ENCODE data around the gene METRNL. TPM values are rescaled to one million over a fixed set of nuclear protein-coding genes. Genes with fewer than 3 reads are reported as not detected.
A peak's percentile ranks its signal among the peaks of the same experiment; 100 is the strongest.
"Not testable (repeated sequence)": the region's sequence is repeated elsewhere in the genome, so short reads cannot be mapped to it uniquely, and the experiment has no call there.

The METRNL gene
- polyA plus RNA-seq, 3 donors, result 13.1 to 133 (median 29.8) TPM

- Histone ChIP-seq H2AFZ (ENCODE audit: insufficient read depth, low read depth, low read length, poor library complexity, severe bottlenecking) (no peak overlapping the region), H3K4me3 (replicated peaks in 1 of 3; ENCODE audit: low read depth in 2 of 3, low read length in 3 of 3) (no peak overlapping the region), H3K36me3 (replicated peaks in 1 of 2; ENCODE audit: control insufficient read depth in 1 of 2, insufficient read depth in 2 of 2, low read length in 2 of 2) (peaks cover 45 to 90% of the 10 kb centered on the region in 2 donors), H3K9ac (ENCODE audit: insufficient read depth, low read length, poor library complexity, severe bottlenecking) (no peak overlapping the region), H3K27me3 (ENCODE audit: control insufficient read depth in 2 of 2, insufficient read depth in 2 of 2, low read length in 2 of 2) (no peaks in the 10 kb centered on the region), H3K4me1 (ENCODE audit: control insufficient read depth in 1 of 2, insufficient read depth in 2 of 2, low read length in 2 of 2) (no peaks in the 10 kb centered on the region), H3K27ac (ENCODE audit: low read depth in 1 of 2, low read length in 2 of 2) (no peak overlapping the region), H3K9me3 (replicated peaks in 1 of 2; ENCODE audit: control insufficient read depth in 1 of 2, insufficient read depth in 1 of 2, low read length in 2 of 2) (peaks cover 38 to 48% of the 10 kb centered on the region in 2 donors), H3K79me2 (ENCODE audit: insufficient read depth, low read length) (peaks cover 76% of the 10 kb centered on the region), H3K4me2 (replicated peaks; ENCODE audit: extremely low read depth, low read length, poor library complexity, severe bottlenecking) (no peak overlapping the region), H4K20me1 (ENCODE audit: insufficient read depth, low read length) (no peaks in the 10 kb centered on the region)
- Mint-ChIP-seq H3K27me3 (ENCODE audit: low read depth in 3 of 3) (peaks cover 0 to 2% (median 0%) of the 10 kb centered on the region in 3 donors), H3K4me1 (no peaks in the 10 kb centered on the region), H3K27ac (peak overlapping the region in 1 of 7 donors; percentile 76), H3K9me3 (peaks cover 35 to 52% (median 40%) of the 10 kb centered on the region in 7 donors), H3K36me3 (peaks cover 69 to 85% of the 10 kb centered on the region in 2 donors), H3K4me3 (no peak overlapping the region)
- intact Hi-C loops (cut with micrococcal nuclease), result no loop called here
- TF ChIP-seq CTCF (IDR thresholded peaks at IDR 0.05), result no peak
- WGBS (ENCODE audit: insufficient coverage), result 100% methylated on average over 1 of the region's 9 CpGs
- DNase-seq, result no peak
These were observed 41.6 kb upstream of the METRNL start for GRCh38 chr17:83037874-83038165.

DNA sequence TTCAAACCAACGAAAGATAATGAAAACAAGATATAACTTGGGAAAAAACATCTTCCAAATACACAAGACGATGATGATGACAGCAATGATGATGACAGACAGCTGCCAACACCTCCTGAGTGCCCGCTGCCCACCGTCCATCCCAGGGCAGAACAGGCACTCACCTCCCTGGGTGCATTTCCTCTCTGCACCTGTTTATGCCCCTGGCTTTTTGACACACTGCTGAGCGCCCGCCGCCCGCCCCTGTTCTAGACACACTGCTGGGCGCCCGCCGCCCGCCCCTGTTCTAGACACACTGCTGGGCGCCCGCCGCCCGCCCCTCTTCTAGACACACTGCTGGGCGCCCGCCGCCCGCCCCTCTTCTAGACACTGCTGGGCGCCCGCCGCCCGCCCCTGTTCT is 40.4 kb upstream of the METRNL start:
- peaks cover 83% of the 10 kb centered on the region for H3K79me2 ChIP-seq (ENCODE audit: insufficient read depth, low read length)
- H2AFZ ChIP-seq (ENCODE audit: insufficient read depth, low read depth, low read length, poor library complexity, severe bottlenecking); H3K4me2 ChIP-seq (replicated peaks; ENCODE audit: extremely low read depth, low read length, poor library complexity, severe bottlenecking); H3K4me1 ChIP-seq (ENCODE audit: control insufficient read depth in 1 of 2, insufficient read depth in 2 of 2, low read length in 2 of 2); H3K27ac ChIP-seq (ENCODE audit: low read depth in 1 of 2, low read length in 2 of 2); H3K27me3 Mint-ChIP-seq (ENCODE audit: low read depth in 3 of 3); H4K20me1 ChIP-seq (ENCODE audit: insufficient read depth, low read length); H3K4me3 ChIP-seq (replicated peaks in 1 of 3; ENCODE audit: low read depth in 2 of 3, low read length in 3 of 3); H3K4me3 Mint-ChIP-seq; H3K4me1 Mint-ChIP-seq; DNase-seq; H3K9ac ChIP-seq (ENCODE audit: insufficient read depth, low read length, poor library complexity, severe bottlenecking); H3K27ac Mint-ChIP-seq; H3K27me3 ChIP-seq (ENCODE audit: control insufficient read depth in 2 of 2, insufficient read depth in 2 of 2, low read length in 2 of 2); intact Hi-C loops (cut with micrococcal nuclease): not testable (repeated sequence)
- H3K9me3 ChIP-seq (replicated peaks in 1 of 2; ENCODE audit: control insufficient read depth in 1 of 2, insufficient read depth in 1 of 2, low read length in 2 of 2), result peaks cover 40 to 44% of the 10 kb centered on the region in 2 donors
- H3K36me3 Mint-ChIP-seq, result peaks cover 80 to 90% of the 10 kb centered on the region in 2 donors
- H3K9me3 Mint-ChIP-seq, result peaks cover 39 to 58% (median 42%) of the 10 kb centered on the region in 7 donors
- 90% methylated on average over 5 of the region's 24 CpGs for WGBS (ENCODE audit: insufficient coverage)
- H3K36me3 ChIP-seq (replicated peaks in 1 of 2; ENCODE audit: control insufficient read depth in 1 of 2, insufficient read depth in 2 of 2, low read length in 2 of 2), result peaks cover 43 to 85% of the 10 kb centered on the region in 2 donors

All from CD14-positive monocyte (primary cell).